IMR-90 (cell line): Measurements from ENCODE around the gene SLC6A16. TPM values are rescaled to one million over a fixed set of nuclear protein-coding genes. Genes with fewer than 3 reads are reported as not detected.

ENCODE experiments used
- ATAC-seq: fragments of 200-7000 bp; cut with Tn5 transposase; 2 replicates; pipeline ENCODE4 v1.9.1; 2020; ENCODE audit warnings: low read depth, mild to moderate bottlenecking, moderate library complexity
- BruUV-seq: library from RNA; stranded (reverse); fragments of 400-500 nt; replicated peaks from 2 replicates; lab custom pipeline; 2021; lab: Mats Ljungman, UMichigan
- CTCF ChIA-PET: fragments of 300-600 bp; formaldehyde crosslinking; extraction: SDS; loops from one replicate; lab custom pipeline; 2021; ENCODE audit warnings: antibody characterized with exemption; lab: Yijun Ruan, JAX
- POLR2A ChIA-PET: fragments of 300-600 bp; sonication (Branson Sonifier 250); formaldehyde crosslinking; loops from one replicate; lab custom pipeline; 2022; ENCODE audit warnings: antibody characterized with exemption; ENCODE audit not compliant: unreplicated experiment; lab: Charles Lee
- DNase-seq: peaks from one replicate; pipeline ENCODE4 v3.0.0; 2013
- H2AFZ ChIP-seq: replicated peaks from 2 replicates; pipeline ENCODE3; 2013; ENCODE audit warnings: low read length, mild to moderate bottlenecking; ENCODE audit not compliant: poor library complexity
- H2AK5ac ChIP-seq: 2 replicates; pipeline ENCODE4 v1.6.1; 2013; ENCODE audit warnings: low read depth, low read length, inconsistent platforms
- H2AK9ac ChIP-seq: replicated peaks from 2 replicates; pipeline ENCODE3; 2013; ENCODE audit warnings: mild to moderate bottlenecking, low read depth, low read length, moderate library complexity; ENCODE audit not compliant: poor library complexity
- H2BK120ac ChIP-seq: 2 replicates; pipeline ENCODE4 v1.6.1; 2013; ENCODE audit warnings: low read depth, low read length, inconsistent platforms
- H2BK15ac ChIP-seq: 3 replicates; pipeline ENCODE4 v1.6.1; 2013; ENCODE audit warnings: low read depth, low read length, inconsistent platforms
- H2BK20ac ChIP-seq: 2 replicates; pipeline ENCODE4 v1.6.1; 2013; ENCODE audit warnings: low read depth, mild to moderate bottlenecking, inconsistent platforms, low read length, moderate library complexity
- H2BK5ac ChIP-seq: 2 replicates; pipeline ENCODE4 v1.6.1; 2013; ENCODE audit warnings: mild to moderate bottlenecking, low read depth, low read length, inconsistent platforms; ENCODE audit not compliant: poor library complexity, severe bottlenecking
- H3K14ac ChIP-seq: replicated peaks from 2 replicates; pipeline ENCODE4 v1.6.1; 2013; ENCODE audit warnings: low read depth, low read length, inconsistent platforms
- H3K18ac ChIP-seq: 2 replicates; pipeline ENCODE4 v1.6.1; 2013; ENCODE audit warnings: low read depth, low read length, control low read depth
- H3K23ac ChIP-seq: 2 replicates; pipeline ENCODE4 v1.6.1; 2013; ENCODE audit warnings: low read depth, low read length, inconsistent platforms
- H3K27ac ChIP-seq: 2 replicates; pipeline ENCODE4 v1.5.1; 2013; ENCODE audit warnings: mild to moderate bottlenecking, control low read depth, low read length; ENCODE audit not compliant: insufficient read depth
- H3K27me3 ChIP-seq: 2 replicates; pipeline ENCODE4 v1.6.1; 2013; ENCODE audit warnings: low read length; ENCODE audit not compliant: control insufficient read depth, insufficient read depth
- H3K36me3 ChIP-seq: 2 replicates; pipeline ENCODE4 v1.6.1; 2013; ENCODE audit warnings: low read length, mixed read lengths; ENCODE audit not compliant: control insufficient read depth, insufficient read depth
- H3K4ac ChIP-seq: 2 replicates; pipeline ENCODE4 v1.6.1; 2013; ENCODE audit warnings: low read depth, low read length, inconsistent platforms
- H3K4me1 ChIP-seq: 2 replicates; pipeline ENCODE4 v1.6.1; 2013; ENCODE audit warnings: low read length, mixed read lengths; ENCODE audit not compliant: control insufficient read depth, insufficient read depth
- H3K4me2 ChIP-seq: 2 replicates; pipeline ENCODE4 v1.6.1; 2013; ENCODE audit warnings: low read depth, mild to moderate bottlenecking, control low read depth, low read length, moderate library complexity
- H3K4me3 ChIP-seq: 2 replicates; pipeline ENCODE4 v1.5.1; 2013; ENCODE audit warnings: low read depth, mild to moderate bottlenecking, control low read depth, low read length, moderate library complexity; ENCODE audit not compliant: insufficient read depth
- H3K56ac ChIP-seq: 2 replicates; pipeline ENCODE4 v1.6.1; 2013; ENCODE audit warnings: low read length, inconsistent platforms; ENCODE audit not compliant: insufficient read depth; ENCODE audit errors: extremely low read depth
- H3K79me1 ChIP-seq, 2 experiments: 2 replicates each; pipeline ENCODE4 v1.6.1; 2013; ENCODE audit warnings: low read length in 2 of 2, inconsistent platforms in 1 of 2, low read depth in 1 of 2
- H3K9ac ChIP-seq: 2 replicates; pipeline ENCODE4 v1.6.1; 2013; ENCODE audit warnings: low read depth, low read length, control low read depth
- H3K9me1 ChIP-seq: 2 replicates; pipeline ENCODE4 v1.6.1; 2013; ENCODE audit warnings: low read length, inconsistent platforms; ENCODE audit not compliant: insufficient read depth
- H3K9me3 ChIP-seq: 2 replicates; pipeline ENCODE4 v1.6.1; 2013; ENCODE audit warnings: low read length; ENCODE audit not compliant: control insufficient read depth, insufficient read depth
- H4K20me1 ChIP-seq: 2 replicates; pipeline ENCODE4 v1.6.1; 2013; ENCODE audit warnings: low read length, inconsistent platforms; ENCODE audit not compliant: insufficient read depth
- H4K5ac ChIP-seq: 2 replicates; pipeline ENCODE4 v1.6.1; 2013; ENCODE audit warnings: mild to moderate bottlenecking, low read depth, low read length, control low read depth
- H4K8ac ChIP-seq, 2 experiments: 2 replicates each; pipeline ENCODE4 v1.6.1; 2013; ENCODE audit warnings: low read depth in 2 of 2, low read length in 2 of 2, control low read depth in 1 of 2, inconsistent platforms in 1 of 2
- H4K91ac ChIP-seq: 2 replicates; pipeline ENCODE4 v1.6.1; 2013; ENCODE audit warnings: low read depth, low read length, inconsistent platforms; ENCODE audit not compliant: insufficient read depth
- BHLHE40 ChIP-seq: fragments of 150-350 bp; IDR thresholded peaks from 2 replicates; pipeline ENCODE4 v1.6.1; 2016; ENCODE audit warnings: mild to moderate bottlenecking, low read depth, low read length
- CEBPB ChIP-seq: IDR thresholded peaks from 2 replicates; pipeline ENCODE4 v1.6.1; 2012; ENCODE audit warnings: low read depth, low read length, improper control_type of control experiment
- SMC3 ChIP-seq: fragments of 150-350 bp; IDR thresholded peaks from 2 replicates; pipeline ENCODE4 v1.6.1; 2016; ENCODE audit warnings: low read depth, mild to moderate bottlenecking, antibody characterized with exemption, low read length, moderate library complexity
- WGBS, 2 experiments: methylation state at CpG; one replicate each; pipeline versions ENCODE4 v1.1.5 to v1.1.7; 2013; ENCODE audit warnings: missing lambda C conversion rate in 2 of 2; ENCODE audit not compliant: insufficient read length in 1 of 2; ENCODE audit errors: extremely low coverage in 2 of 2; 5-methylcytosine and 5-hydroxymethylcytosine counted together
- dilution Hi-C: fragments of 300-500 bp; cut with HindIII; formaldehyde crosslinking; loops from one replicate; pipeline ENCODE4 v1.14.3; 2018; ENCODE audit warnings: low sequenced_read_pairs; ENCODE audit not compliant: unreplicated experiment
- in situ Hi-C: fragments of 300-500 bp; cut with MboI; formaldehyde crosslinking; loops from 3 replicates; pipeline ENCODE4 v1.14.3; 2019; ENCODE audit warnings: low sequenced_read_pairs, inconsistent platforms, mixed read lengths
- intact Hi-C: fragments of 100-400 bp; cut with micrococcal nuclease; formaldehyde crosslinking; loops from 2 replicates; pipeline ENCODE4 v1.10.0; 2022
- polyA plus RNA-seq, 3 experiments: library from polyadenylated mRNA; depleted of rRNA; stranded (reverse); fragments of >200 nt; gene quantifications; 2 replicates each; pipeline ENCODE4 v1.2.3, GENCODE V29; 2012; ENCODE audit warnings: low replicate concordance in 1 of 3
- total RNA-seq: library from RNA; depleted of rRNA; stranded (reverse); fragments of >200 nt; gene quantifications from 2 replicates; pipeline ENCODE4 v1.2.3, GENCODE V29; 2012

The SLC6A16 gene
- total and polyA plus RNA-seq, 2 of the 4 experiments (the other 2 are of a cell fraction) = 0.18 to 0.89 TPM

- TF ChIP-seq SMC3 = no peak
- no peak for TF ChIP-seq BHLHE40
Observed at GRCh38 chr19:49342291-49342721, 17.3 kb upstream of the SLC6A16 start (continued).

- H3K36me3 ChIP-seq = peaks cover 51% of the 10 kb centered on the region
- no peak overlapping the region for H3K27ac ChIP-seq
- no peak overlapping the region for H2AK5ac ChIP-seq
- H3K4me3 ChIP-seq = no peak overlapping the region
- DNase-seq = no peak
- no peak overlapping the region for H2BK5ac ChIP-seq
- no peak overlapping the region for H3K56ac ChIP-seq
- POLR2A ChIA-PET = no interaction called here
- no peaks in the 10 kb centered on the region for H3K27me3 ChIP-seq
- H3K4me2 ChIP-seq = no peak overlapping the region
- no peak overlapping the region for H4K8ac ChIP-seq
- peaks cover 0 to 9% of the 10 kb centered on the region in 2 experiments; a peak in 2 of 4 replicates for H3K79me1 ChIP-seq
- H2BK15ac ChIP-seq = no peak overlapping the region
- intact Hi-C loops (no loop called here), dilution Hi-C loops (no loop called here), in situ Hi-C loops (no loop called here)
- no CpG with 5 or more reads among the region's 11 CpGs for WGBS, 2 experiments
- H3K9me1 ChIP-seq = 0 out of 2 replicates have a peak, but pooled peaks cover 5% of the 10 kb centered on the region
- H2BK120ac ChIP-seq = no peak overlapping the region
- no peak overlapping the region for H2AFZ ChIP-seq
- H3K9ac ChIP-seq = no peak overlapping the region
- H4K5ac ChIP-seq = no peak overlapping the region
- H3K14ac ChIP-seq = no peak overlapping the region
- H3K23ac ChIP-seq = no peak overlapping the region
- peak overlapping the region; percentile 55 for H2AK9ac ChIP-seq
- CTCF ChIA-PET = no interaction called here
- no peaks in the 10 kb centered on the region; the same call in none of the 2 replicates for H4K20me1 ChIP-seq
- no peak for ATAC-seq
- TF ChIP-seq CEBPB = no peak
- TF ChIP-seq BHLHE40 = no peak
- H2BK20ac ChIP-seq = no peak overlapping the region
- H3K18ac ChIP-seq = no peak overlapping the region
- H3K9me3 ChIP-seq = no peaks in the 10 kb centered on the region
- H3K4me1 ChIP-seq = no peaks in the 10 kb centered on the region
- H4K91ac ChIP-seq = no peak overlapping the region
- BruUV-seq = TSS peak; percentile 32
- H3K4ac ChIP-seq = no peak overlapping the region
Observed at GRCh38 chr19:49340865-49341718, 16.1 kb upstream of the SLC6A16 start.
